GM21367 (cell line): ENCODE measurements around the gene ERC2.

Experiments used
- ATAC-seq: cut with Tn5 transposase; IDR thresholded peaks from one replicate; pipeline ENCODE4 v1.9.1; 2021; ENCODE audit not compliant: unreplicated experiment

ERC2 gene

DNA sequence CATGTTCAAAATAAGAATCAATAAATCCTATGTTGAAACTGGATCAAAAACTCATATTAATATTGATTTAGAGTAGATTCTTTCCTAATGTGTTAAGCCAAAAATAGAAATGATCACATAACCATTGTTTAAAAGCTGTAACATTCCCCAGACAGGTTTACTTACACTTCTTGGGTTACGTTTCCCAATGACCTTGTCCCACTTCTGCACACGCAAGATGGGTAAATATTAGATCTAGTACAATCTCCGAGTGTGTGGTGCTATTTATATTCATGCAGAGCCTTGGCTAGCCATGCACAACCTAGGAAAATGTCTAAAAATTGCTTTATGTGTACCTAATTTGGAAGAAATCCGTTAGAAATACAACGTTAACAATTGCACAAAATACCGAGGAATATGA is 39.6 kb downstream of the ERC2 start:
- no peak for ATAC-seq

DNA sequence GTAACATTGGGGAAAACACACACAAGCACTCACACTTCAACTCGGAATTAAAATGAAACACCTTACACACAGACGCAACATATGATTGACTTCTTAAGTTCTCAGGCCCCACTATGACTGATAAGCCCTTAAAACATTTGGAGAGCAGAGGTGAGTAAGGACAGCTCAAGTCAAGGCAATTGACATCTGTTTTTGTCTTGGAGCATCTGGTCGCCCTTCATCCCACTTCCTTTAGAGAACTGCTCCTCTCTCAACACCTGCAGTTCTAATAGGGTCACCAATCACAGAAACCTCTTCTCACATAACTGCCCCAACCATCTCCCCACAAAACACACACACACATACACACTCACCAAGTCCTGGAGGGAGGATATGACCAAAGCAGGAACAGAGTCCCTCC is 43.4 kb downstream of the ERC2 start:
- ATAC-seq = no peak

DNA sequence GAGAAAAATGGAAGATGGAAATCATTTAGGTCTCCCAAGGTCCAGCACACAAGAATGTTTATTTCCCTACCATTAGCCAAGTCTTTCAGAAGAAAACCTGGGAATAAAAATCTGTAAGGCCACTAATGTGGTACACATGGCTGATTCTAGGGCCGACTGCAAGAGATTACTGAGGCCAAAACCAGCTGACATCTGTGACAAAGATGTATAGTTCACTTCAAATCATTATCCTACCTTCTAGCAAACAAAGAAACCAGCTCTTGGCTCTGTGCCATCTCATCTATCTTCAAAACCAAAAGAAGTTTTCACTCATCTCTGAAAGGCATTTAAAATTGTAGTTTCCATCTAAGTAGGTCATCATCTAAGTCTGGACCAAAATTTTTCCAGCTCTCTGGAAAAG is 43.9 kb downstream of the ERC2 start:
- ATAC-seq = no peak

DNA sequence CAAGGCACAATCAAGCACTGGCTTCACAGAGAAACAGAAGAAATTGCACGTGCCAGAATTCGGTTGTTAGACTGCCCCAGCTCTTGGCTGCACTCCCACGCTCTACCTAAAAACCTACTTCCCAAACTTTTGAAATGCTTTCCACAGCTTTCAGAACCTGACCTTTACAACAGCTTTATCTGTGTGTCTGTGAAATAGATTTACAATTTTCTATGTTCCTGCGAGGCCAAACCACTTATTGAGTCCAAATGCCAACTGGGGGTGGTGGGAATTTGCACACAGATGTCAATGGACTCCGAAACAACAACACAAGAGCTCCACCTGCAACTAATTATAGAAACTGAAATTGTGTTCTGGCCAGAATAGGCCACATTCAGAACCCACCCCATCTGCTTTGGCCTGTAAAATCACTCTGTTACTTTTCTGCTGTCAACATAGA is 44.6 kb downstream of the ERC2 start:
- ATAC-seq = no peak

GRCh38 chr3:56422316-56422715 is 46.0 kb downstream of the ERC2 start:
- ATAC-seq = no peak

DNA sequence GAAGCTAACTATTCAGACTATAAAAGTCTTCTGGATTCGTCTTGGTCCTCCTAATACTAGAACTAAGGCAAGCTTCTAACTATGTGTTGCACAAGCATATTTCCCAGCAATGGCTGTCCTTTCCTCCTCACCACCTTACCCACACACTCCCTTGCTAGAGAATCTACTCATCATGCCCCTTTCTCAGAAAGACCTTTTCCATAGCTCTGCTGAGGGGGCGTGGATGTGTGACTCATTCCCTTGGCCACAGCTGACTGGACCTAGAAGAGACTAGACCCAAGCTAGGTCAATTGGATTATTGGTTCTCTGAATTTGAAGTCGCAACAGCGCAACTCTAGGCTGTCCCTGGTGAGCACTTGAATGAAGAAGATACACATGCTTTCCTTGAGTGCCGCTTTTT is 47.1 kb downstream of the ERC2 start:
- ATAC-seq = no peak

DNA sequence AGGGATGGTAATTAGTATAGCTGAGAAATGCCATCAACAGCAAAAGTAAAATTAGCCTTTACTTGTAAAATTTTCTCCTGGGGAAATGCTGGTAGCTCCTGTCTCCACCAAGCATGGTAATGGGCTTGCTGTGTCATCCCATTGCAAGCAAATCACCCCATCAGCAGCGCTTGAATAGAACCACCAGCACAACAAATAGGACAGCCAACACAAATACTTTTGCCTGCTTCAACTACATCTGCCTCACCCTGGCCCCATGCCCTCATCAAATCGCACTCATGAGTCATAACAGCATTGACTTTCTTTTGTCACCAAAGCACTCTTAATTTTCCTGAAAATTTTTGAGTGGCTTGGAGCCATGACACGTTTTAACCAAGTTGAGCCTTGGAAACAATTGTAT is 52.6 kb downstream of the ERC2 start:
- ATAC-seq = no peak

- no peak for ATAC-seq
These were observed 54.4 kb downstream of the ERC2 start for GRCh38 chr3:56413911-56414310.

DNA sequence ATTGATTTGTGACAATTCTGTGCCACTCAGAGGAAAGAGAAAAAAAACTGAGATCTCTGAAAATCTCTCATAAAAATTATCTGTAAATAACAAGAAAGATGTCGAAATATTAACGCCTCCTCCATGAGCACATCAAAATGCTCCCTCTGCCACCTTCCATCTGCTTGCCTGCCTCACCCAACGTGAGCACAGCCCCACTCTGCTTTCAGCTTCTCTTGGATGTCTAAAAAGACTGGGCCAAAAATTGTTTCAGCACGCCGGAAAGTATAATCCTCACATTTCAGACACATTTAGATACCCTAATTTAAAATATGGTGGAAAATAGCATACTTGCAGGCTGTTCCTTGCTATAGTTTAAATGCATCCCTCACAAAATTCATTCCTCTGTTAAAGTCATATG is 57.1 kb downstream of the ERC2 start:
- no peak for ATAC-seq

DNA sequence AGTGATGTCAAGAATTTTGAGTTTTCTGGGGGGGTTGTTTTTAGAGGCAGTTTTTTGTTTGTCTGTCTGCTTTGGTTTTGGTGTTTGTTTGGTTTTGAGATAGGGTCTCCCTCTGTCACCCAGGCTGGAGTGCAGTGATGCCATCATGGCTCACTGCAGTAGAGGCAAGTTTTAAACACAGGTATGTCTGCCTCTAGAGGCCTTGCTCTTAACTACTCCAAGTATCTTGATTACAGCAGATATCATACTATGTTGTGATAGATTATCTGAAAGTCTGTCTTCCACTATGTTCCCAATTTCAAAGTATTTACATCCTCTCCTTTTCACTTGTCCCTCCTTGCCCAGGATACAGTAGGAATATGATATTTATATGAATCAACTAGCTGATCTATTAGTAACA is 57.7 kb downstream of the ERC2 start:
- no peak for ATAC-seq

GRCh38 chr3:56409790-56410189 is 58.5 kb downstream of the ERC2 start:
- no peak for ATAC-seq

DNA sequence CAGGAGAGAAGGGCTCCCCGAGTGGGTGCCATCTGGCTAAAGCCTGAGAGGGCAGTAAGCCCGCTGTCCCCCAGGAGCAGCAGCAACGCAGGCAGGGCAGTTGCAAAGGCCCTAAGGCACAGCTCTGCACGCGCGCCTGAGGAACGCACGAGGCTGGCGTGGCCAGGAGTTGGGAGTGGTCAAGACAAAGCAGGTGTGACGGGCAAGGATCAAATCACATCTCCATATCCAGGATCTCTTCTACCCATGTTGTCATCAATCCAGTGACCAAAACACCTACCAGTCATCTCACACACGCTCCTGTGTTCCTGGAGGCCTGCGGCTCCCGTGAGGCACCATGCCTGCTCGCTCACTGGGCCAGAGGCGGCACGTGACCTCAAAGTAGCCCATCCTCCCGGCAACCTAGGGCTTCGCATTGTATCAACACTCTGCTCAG is 59.5 kb downstream of the ERC2 start:
- no peak for ATAC-seq

- ATAC-seq = no peak
These were observed 61.3 kb downstream of the ERC2 start for GRCh38 chr3:56406826-56407515.

- no peak for ATAC-seq
These were observed 63.4 kb downstream of the ERC2 start for GRCh38 chr3:56404884-56405283.

GRCh38 chr3:56398659-56399058 is 69.6 kb downstream of the ERC2 start:
- no peak for ATAC-seq

GRCh38 chr3:56397798-56398197 is 70.5 kb downstream of the ERC2 start:
- ATAC-seq = no peak

DNA sequence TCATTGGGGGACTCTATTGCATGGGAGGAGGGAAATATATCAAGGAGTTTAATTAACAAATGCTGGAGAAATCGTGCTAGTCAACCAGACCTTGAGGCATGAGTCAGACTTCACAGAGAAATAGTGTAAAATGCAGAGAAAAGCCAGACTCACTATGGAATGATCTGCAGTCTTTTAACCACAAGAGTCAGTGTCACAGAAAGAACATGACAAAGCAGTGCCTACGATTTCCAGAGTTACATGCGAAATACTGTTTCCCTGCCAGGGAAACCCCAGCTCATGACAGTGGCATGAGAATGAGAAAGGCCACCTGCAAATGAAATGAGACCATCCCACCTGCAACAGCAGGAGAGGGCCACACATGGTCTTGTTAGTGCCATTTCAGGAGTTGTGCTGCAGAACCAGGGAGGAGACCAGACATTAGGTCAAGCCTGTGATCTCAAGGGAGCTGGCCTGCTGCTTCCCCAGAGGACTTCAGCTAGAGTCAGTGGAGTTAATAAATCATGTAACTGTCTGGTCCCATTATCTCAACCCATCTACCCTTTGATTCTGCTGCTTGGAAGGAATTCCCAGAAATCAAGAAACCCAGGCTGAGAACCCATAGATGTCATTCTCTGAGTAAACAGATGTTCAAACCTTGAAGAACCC is 79.0 kb downstream of the ERC2 start:
- ATAC-seq = no peak

- ATAC-seq = no peak
These were observed 85.2 kb downstream of the ERC2 start for GRCh38 chr3:56383092-56383491.

- ATAC-seq = no peak
These were observed 88.5 kb downstream of the ERC2 start for GRCh38 chr3:56379723-56380287.

GRCh38 chr3:56375654-56376053 is 92.6 kb downstream of the ERC2 start:
- ATAC-seq = no peak

GRCh38 chr3:56373386-56373785 is 94.9 kb downstream of the ERC2 start:
- ATAC-seq = no peak

GRCh38 chr3:56370991-56371775 is 97.1 kb downstream of the ERC2 start:
- no peak for ATAC-seq
